GM23338 (cell line): ENCODE results near the gene ZBTB39. TPM values are rescaled to one million over a fixed set of nuclear protein-coding genes. Genes with fewer than 3 reads are reported as not detected.
A peak's percentile ranks its signal among the peaks of the same experiment; 100 is the strongest.

ENCODE experiments used
- ATAC-seq: fragments of 200-7000 bp; cut with Tn5 transposase; 3 replicates; pipeline ENCODE4 v1.9.1; 2020
- DNase-seq: peaks from one replicate; pipeline ENCODE4 v3.0.0-alpha.2; 2015; ENCODE audit warnings: low spot score
- H2AFZ ChIP-seq: fragments of 200-600 bp; sonication (generic); 2 replicates; pipeline ENCODE4 v1.8.0; 2016; ENCODE audit warnings: antibody characterized with exemption, mild to moderate bottlenecking, moderate library complexity
- H3F3A ChIP-seq: fragments of 200-600 bp; sonication (generic); replicated peaks from 2 replicates; pipeline ENCODE4 v1.8.0; 2017; ENCODE audit warnings: antibody characterized with exemption, mixed run types, low read depth
- H3K27ac ChIP-seq: fragments of 200-600 bp; sonication (generic); 2 replicates; pipeline ENCODE4 v1.6.1; 2016; ENCODE audit warnings: low read depth
- H3K27me3 ChIP-seq: fragments of 200-600 bp; sonication (generic); 2 replicates; pipeline ENCODE4 v1.8.0; 2016; ENCODE audit warnings: mild to moderate bottlenecking, mixed run types, moderate library complexity; ENCODE audit not compliant: insufficient read depth
- H3K36me3 ChIP-seq: fragments of 200-600 bp; sonication (generic); 2 replicates; pipeline ENCODE4 v1.8.0; 2016; ENCODE audit warnings: mild to moderate bottlenecking; ENCODE audit not compliant: insufficient read depth
- H3K4me1 ChIP-seq: fragments of 200-600 bp; sonication (generic); 2 replicates; pipeline ENCODE4 v1.8.0; 2016; ENCODE audit warnings: mild to moderate bottlenecking, moderate library complexity; ENCODE audit not compliant: insufficient read depth
- H3K4me2 ChIP-seq: fragments of 200-600 bp; sonication (generic); 2 replicates; pipeline ENCODE4 v1.7.1; 2017; ENCODE audit warnings: mixed run types
- H3K4me3 ChIP-seq: fragments of 200-600 bp; sonication (generic); 2 replicates; pipeline ENCODE4 v1.6.1; 2016; ENCODE audit warnings: mixed run types
- H3K79me2 ChIP-seq: fragments of 200-600 bp; sonication (generic); replicated peaks from 2 replicates; pipeline ENCODE4 v1.8.0; 2017; ENCODE audit warnings: mild to moderate bottlenecking; ENCODE audit not compliant: insufficient read depth
- H3K9me2 ChIP-seq: fragments of 200-600 bp; sonication (generic); 2 replicates; pipeline ENCODE4 v1.8.0; 2017; ENCODE audit not compliant: insufficient read depth
- H4K20me1 ChIP-seq: fragments of 200-600 bp; sonication (generic); replicated peaks from 2 replicates; pipeline ENCODE4 v1.8.0; 2017; ENCODE audit warnings: mild to moderate bottlenecking; ENCODE audit not compliant: insufficient read depth
- H3K27ac Mint-ChIP-seq: 2 replicates; pipeline ENCODE4 v1.8.0; 2020; ENCODE audit warnings: inconsistent platforms, mild to moderate bottlenecking, moderate library complexity, mixed read lengths
- H3K27me3 Mint-ChIP-seq: 3 replicates; pipeline ENCODE4 v1.8.0; 2022; ENCODE audit warnings: low read depth, mild to moderate bottlenecking, moderate library complexity, mixed read lengths, inconsistent platforms; ENCODE audit not compliant: insufficient read depth, poor library complexity
- H3K36me3 Mint-ChIP-seq: 3 replicates; pipeline ENCODE4 v1.8.0; 2021; ENCODE audit warnings: low read depth, mild to moderate bottlenecking, inconsistent platforms, moderate library complexity, mixed read lengths
- H3K4me1 Mint-ChIP-seq: 3 replicates; pipeline ENCODE4 v1.8.0; 2020; ENCODE audit warnings: mild to moderate bottlenecking, inconsistent platforms, mixed read lengths
- H3K4me3 Mint-ChIP-seq: 3 replicates; pipeline ENCODE4 v1.8.0; 2021; ENCODE audit warnings: moderate library complexity, mild to moderate bottlenecking, inconsistent platforms, mixed read lengths
- H3K9me3 Mint-ChIP-seq: 3 replicates; pipeline ENCODE4 v1.8.0; 2020; ENCODE audit warnings: moderate library complexity, mild to moderate bottlenecking, inconsistent platforms, mixed read lengths
- CREB1 ChIP-seq: fragments of 250-450 bp; sonication (Bioruptor Pico); IDR thresholded peaks from 2 replicates; pipeline ENCODE4 v1.5.0; 2020; ENCODE audit warnings: low read depth, mild to moderate bottlenecking, moderate library complexity
- EZH2 ChIP-seq: fragments of 200-600 bp; sonication (generic); IDR thresholded peaks from one replicate; pipeline ENCODE4 v1.8.0; 2017; ENCODE audit warnings: antibody characterized with exemption, mild to moderate bottlenecking, low read depth; ENCODE audit not compliant: unreplicated experiment
- EZH2phosphoT487 ChIP-seq: fragments of 200-600 bp; sonication (generic); IDR thresholded peaks from one replicate; pipeline ENCODE4 v1.8.1; 2018; ENCODE audit warnings: antibody characterized with exemption; ENCODE audit not compliant: unreplicated experiment
- JUNB ChIP-seq: IDR thresholded peaks from one replicate; pipeline ENCODE4 v1.6.1; 2016; ENCODE audit warnings: antibody characterized with exemption; ENCODE audit not compliant: unreplicated experiment
- NANOG ChIP-seq: IDR thresholded peaks from 2 replicates; pipeline ENCODE4 v1.6.1; 2016; ENCODE audit warnings: antibody characterized with exemption, borderline replicate concordance
- POLR2AphosphoS5 ChIP-seq: IDR thresholded peaks from 2 replicates; pipeline ENCODE4 v1.6.1; 2016; ENCODE audit warnings: antibody characterized with exemption, low read depth
- REST ChIP-seq: IDR thresholded peaks from one replicate; pipeline ENCODE4 v1.6.1; 2018; ENCODE audit warnings: antibody characterized with exemption; ENCODE audit not compliant: unreplicated experiment
- STAT1 ChIP-seq: IDR thresholded peaks from one replicate; pipeline ENCODE4 v1.6.1; 2016; ENCODE audit warnings: antibody characterized with exemption; ENCODE audit not compliant: unreplicated experiment
- ZNF114 ChIP-seq: fragments of 250-450 bp; sonication (Bioruptor Pico); IDR thresholded peaks from 2 replicates; pipeline ENCODE4 v1.5.0; 2020; ENCODE audit warnings: mild to moderate bottlenecking, moderate library complexity
- ZNF331 ChIP-seq: fragments of 250-450 bp; sonication (Bioruptor Pico); IDR thresholded peaks from 2 replicates; pipeline ENCODE4 v1.5.0; 2020; ENCODE audit warnings: low read depth, mild to moderate bottlenecking, moderate library complexity
- polyA plus RNA-seq: library from polyadenylated mRNA; unstranded; fragments of >200 nt; fragmentation: Nextera tagmentation; extraction: Ambion mirVana; gene quantifications from 2 replicates; pipeline ENCODE4 v1.2.1, GENCODE V29; 2016
- total RNA-seq: library from RNA; depleted of rRNA; stranded (reverse); fragments of >200 nt; shearing (Covaris generic); gene quantifications from 2 replicates; pipeline ENCODE4 v1.2.3, GENCODE V29; 2014
- TF ChIP-seq, protein P1 (sequence below): fragments of 250-450 bp; sonication (Bioruptor Pico); IDR thresholded peaks from 2 replicates; pipeline ENCODE4 v1.5.0; 2020; ENCODE audit warnings: mild to moderate bottlenecking, moderate library complexity
- TF ChIP-seq, protein P2 (sequence below), 2 experiments: fragments of 200-600 bp in 1 of 2; sonication (generic) in 1 of 2; conservative IDR thresholded peaks; 2 replicates each; pipeline versions ENCODE4 v1.5.1 to v1.6.1; 2016 to 2017; ENCODE audit warnings: antibody characterized with exemption in 2 of 2, low read depth in 2 of 2, mild to moderate bottlenecking in 2 of 2, moderate library complexity in 1 of 2
- TF ChIP-seq, protein P3 (sequence below): IDR thresholded peaks from 2 replicates; pipeline ENCODE4 v1.6.1; 2016; ENCODE audit warnings: antibody characterized with exemption

Gene ZBTB39
- total and polyA plus RNA-seq, 2 experiments from 2014 or later: 6.6 to 26.7 TPM

GRCh38 chr12:57004651-57005050, 1.7 kb downstream of the ZBTB39 start:
- H3K4me3 ChIP-seq: no peak overlapping the region; the same call in 1 of the 2 replicates
- peaks cover 26% of the 10 kb centered on the region for H3K36me3 ChIP-seq
- Mint-ChIP-seq H3K27ac (no peak overlapping the region), H3K4me1 (peaks cover 30% of the 10 kb centered on the region), H3K9me3 (no peaks in the 10 kb centered on the region), H3K4me3 (peak overlapping the region; percentile 93), H3K36me3 (peaks cover 51% of the 10 kb centered on the region), H3K27me3 (peaks cover 5% of the 10 kb centered on the region)
- peaks cover 53% of the 10 kb centered on the region for H3K79me2 ChIP-seq
- TF ChIP-seq ZNF114 (CRISPR knock-in tag): no peak
- no peak for TF ChIP-seq JUNB
- TF ChIP-seq ZNF331: no peak
- no peak for TF ChIP-seq REST
- TF ChIP-seq NANOG: no peak
- TF ChIP-seq, protein P1, sequence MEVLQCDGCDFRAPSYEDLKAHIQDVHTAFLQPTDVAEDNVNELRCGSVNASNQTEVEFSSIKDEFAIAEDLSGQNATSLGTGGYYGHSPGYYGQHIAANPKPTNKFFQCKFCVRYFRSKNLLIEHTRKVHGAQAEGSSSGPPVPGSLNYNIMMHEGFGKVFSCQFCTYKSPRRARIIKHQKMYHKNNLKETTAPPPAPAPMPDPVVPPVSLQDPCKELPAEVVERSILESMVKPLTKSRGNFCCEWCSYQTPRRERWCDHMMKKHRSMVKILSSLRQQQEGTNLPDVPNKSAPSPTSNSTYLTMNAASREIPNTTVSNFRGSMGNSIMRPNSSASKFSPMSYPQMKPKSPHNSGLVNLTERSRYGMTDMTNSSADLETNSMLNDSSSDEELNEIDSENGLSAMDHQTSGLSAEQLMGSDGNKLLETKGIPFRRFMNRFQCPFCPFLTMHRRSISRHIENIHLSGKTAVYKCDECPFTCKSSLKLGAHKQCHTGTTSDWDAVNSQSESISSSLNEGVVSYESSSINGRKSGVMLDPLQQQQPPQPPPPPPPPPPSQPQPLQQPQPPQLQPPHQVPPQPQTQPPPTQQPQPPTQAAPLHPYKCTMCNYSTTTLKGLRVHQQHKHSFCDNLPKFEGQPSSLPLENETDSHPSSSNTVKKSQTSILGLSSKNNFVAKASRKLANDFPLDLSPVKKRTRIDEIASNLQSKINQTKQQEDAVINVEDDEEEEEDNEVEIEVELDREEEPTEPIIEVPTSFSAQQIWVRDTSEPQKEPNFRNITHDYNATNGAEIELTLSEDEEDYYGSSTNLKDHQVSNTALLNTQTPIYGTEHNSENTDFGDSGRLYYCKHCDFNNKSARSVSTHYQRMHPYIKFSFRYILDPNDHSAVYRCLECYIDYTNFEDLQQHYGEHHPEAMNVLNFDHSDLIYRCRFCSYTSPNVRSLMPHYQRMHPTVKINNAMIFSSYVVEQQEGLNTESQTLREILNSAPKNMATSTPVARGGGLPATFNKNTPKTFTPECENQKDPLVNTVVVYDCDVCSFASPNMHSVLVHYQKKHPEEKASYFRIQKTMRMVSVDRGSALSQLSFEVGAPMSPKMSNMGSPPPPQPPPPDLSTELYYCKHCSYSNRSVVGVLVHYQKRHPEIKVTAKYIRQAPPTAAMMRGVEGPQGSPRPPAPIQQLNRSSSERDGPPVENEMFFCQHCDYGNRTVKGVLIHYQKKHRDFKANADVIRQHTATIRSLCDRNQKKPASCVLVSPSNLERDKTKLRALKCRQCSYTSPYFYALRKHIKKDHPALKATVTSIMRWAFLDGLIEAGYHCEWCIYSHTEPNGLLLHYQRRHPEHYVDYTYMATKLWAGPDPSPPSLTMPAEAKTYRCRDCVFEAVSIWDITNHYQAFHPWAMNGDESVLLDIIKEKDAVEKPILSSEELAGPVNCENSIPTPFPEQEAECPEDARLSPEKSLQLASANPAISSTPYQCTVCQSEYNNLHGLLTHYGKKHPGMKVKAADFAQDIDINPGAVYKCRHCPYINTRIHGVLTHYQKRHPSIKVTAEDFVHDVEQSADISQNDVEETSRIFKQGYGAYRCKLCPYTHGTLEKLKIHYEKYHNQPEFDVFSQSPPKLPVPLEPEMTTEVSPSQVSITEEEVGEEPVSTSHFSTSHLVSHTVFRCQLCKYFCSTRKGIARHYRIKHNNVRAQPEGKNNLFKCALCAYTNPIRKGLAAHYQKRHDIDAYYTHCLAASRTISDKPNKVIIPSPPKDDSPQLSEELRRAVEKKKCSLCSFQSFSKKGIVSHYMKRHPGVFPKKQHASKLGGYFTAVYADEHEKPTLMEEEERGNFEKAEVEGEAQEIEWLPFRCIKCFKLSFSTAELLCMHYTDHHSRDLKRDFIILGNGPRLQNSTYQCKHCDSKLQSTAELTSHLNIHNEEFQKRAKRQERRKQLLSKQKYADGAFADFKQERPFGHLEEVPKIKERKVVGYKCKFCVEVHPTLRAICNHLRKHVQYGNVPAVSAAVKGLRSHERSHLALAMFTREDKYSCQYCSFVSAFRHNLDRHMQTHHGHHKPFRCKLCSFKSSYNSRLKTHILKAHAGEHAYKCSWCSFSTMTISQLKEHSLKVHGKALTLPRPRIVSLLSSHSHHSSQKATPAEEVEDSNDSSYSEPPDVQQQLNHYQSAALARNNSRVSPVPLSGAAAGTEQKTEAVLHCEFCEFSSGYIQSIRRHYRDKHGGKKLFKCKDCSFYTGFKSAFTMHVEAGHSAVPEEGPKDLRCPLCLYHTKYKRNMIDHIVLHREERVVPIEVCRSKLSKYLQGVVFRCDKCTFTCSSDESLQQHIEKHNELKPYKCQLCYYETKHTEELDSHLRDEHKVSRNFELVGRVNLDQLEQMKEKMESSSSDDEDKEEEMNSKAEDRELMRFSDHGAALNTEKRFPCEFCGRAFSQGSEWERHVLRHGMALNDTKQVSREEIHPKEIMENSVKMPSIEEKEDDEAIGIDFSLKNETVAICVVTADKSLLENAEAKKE (CRISPR knock-in tag): no peak
- TF ChIP-seq, protein P2, sequence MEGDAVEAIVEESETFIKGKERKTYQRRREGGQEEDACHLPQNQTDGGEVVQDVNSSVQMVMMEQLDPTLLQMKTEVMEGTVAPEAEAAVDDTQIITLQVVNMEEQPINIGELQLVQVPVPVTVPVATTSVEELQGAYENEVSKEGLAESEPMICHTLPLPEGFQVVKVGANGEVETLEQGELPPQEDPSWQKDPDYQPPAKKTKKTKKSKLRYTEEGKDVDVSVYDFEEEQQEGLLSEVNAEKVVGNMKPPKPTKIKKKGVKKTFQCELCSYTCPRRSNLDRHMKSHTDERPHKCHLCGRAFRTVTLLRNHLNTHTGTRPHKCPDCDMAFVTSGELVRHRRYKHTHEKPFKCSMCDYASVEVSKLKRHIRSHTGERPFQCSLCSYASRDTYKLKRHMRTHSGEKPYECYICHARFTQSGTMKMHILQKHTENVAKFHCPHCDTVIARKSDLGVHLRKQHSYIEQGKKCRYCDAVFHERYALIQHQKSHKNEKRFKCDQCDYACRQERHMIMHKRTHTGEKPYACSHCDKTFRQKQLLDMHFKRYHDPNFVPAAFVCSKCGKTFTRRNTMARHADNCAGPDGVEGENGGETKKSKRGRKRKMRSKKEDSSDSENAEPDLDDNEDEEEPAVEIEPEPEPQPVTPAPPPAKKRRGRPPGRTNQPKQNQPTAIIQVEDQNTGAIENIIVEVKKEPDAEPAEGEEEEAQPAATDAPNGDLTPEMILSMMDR (conservative IDR thresholded peaks at IDR 0.05; ENCODE audit: low read depth in 2 of 2): no peak
- TF ChIP-seq CREB1: no peak
- no peak for TF ChIP-seq STAT1
- TF ChIP-seq POLR2AphosphoS5: no peak
- TF ChIP-seq, protein P3, sequence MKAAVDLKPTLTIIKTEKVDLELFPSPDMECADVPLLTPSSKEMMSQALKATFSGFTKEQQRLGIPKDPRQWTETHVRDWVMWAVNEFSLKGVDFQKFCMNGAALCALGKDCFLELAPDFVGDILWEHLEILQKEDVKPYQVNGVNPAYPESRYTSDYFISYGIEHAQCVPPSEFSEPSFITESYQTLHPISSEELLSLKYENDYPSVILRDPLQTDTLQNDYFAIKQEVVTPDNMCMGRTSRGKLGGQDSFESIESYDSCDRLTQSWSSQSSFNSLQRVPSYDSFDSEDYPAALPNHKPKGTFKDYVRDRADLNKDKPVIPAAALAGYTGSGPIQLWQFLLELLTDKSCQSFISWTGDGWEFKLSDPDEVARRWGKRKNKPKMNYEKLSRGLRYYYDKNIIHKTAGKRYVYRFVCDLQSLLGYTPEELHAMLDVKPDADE: no peak
- no peak for TF ChIP-seq EZH2phosphoT487
- no peak for TF ChIP-seq EZH2
- H4K20me1 ChIP-seq: peaks cover 12% of the 10 kb centered on the region
- H3K27ac ChIP-seq: no peak overlapping the region
- peaks cover 7% of the 10 kb centered on the region; the same call in 1 of the 2 replicates for H3F3A ChIP-seq
- no peaks in the 10 kb centered on the region for H3K27me3 ChIP-seq
- H3K4me2 ChIP-seq: no peak overlapping the region; the same call in 1 of the 2 replicates
- no peak for DNase-seq
- no peak for ATAC-seq
- no peaks in the 10 kb centered on the region for H3K9me2 ChIP-seq
- peaks cover 21% of the 10 kb centered on the region for H3K4me1 ChIP-seq
- H2AFZ ChIP-seq: no peak overlapping the region
